Measurements from ENCODE around the gene DET1. TPM values are rescaled to one million over a fixed set of nuclear protein-coding genes. Genes with fewer than 3 reads are reported as not detected.

Gene DET1
- total and polyA plus RNA-seq, 11 donors = 3.2 to 12.4 (median 7.2) TPM

DNA sequence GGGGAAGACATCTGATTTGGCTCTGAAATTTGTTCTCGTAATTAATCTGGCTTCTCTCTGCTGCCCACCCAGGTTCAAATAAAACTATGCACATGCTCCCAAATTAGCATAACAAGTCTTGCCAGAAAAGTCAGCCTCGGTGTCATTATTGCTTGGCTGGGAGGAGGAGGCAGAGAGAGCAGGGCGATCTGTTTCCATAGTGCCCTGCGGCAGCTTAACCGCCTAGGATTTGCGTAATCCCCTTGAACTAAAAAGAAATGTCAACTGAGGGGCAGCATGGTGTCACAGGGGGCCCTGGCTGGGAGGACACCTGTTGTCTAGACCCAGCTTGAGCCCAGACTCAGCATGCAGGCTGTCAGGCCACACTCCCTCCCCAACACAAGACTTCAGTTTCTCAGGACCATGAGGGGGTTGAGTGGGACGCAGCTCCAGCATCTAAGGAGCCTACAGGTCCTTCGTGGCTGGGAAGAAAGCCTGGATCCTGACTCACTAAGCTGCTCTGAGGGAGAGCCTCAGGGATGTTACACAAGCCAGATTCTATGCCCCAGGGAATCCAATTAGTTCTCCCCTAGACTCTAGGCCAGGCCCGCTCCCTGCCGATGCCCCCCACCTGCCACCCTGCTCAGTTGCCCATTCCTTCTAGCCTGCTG, 61.7 kb downstream of the DET1 start:
- ATAC-seq (peak in 2 of 4 donors; percentile 6 to 21), DNase-seq (no peak)
- Histone ChIP-seq H3K36me3 (peaks cover 0 to 6% (median 2%) of the 10 kb centered on the region in 9 donors), H3K27me3 (no peaks in the 10 kb centered on the region), H3K4me3 (no peak overlapping the region), H3K27ac (no peak overlapping the region), H3K4me1 (peaks cover 0 to 6% (median 0%) of the 10 kb centered on the region in 12 donors), H3K9me3 (no peaks in the 10 kb centered on the region)
- no peak for TF ChIP-seq CTCF (IDR thresholded peaks at IDR 0.05)
- no peak for TF ChIP-seq POLR2A (IDR thresholded peaks at IDR 0.05)
- intact Hi-C loops (cut with DNase I) = loop anchor here in 2 of 10 donors (10.0 kb wide), 2 partner anchors 340 to 350 kb away; no protein-coding TSS in a partner anchor
- WGBS, 4 donors = 43 to 61% (median 52%) methylated on average over 9 to 10 of the region's 10 CpGs

DNA sequence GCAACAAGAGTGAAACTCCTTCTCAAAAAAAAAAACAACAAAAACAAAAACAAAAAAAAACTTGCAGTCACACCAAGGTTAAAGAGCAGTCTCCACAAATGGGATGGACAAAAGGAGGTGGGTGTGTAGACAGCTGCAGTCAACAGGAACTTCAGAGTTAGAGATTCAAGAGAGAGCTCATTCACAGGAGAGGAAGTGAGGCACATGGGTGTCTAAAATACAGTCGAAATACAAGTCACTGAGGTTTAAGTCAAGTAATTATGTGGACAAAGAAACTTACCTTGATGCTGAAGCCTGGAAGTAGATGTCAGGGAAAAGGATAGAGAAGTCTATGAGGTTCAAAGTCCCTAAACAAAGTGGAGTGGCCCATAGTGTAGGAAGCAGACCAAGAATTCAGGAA, 64.2 kb downstream of the DET1 start:
- WGBS, 4 donors = 48 to 58% (median 53%) methylated on average over 1 of the region's 1 CpG
- Histone ChIP-seq H3K36me3 (peaks cover 0 to 28% (median 24%) of the 10 kb centered on the region in 9 donors), H3K4me1 (peaks cover 0 to 6% (median 0%) of the 10 kb centered on the region in 12 donors), H3K27ac (no peak overlapping the region), H3K9me3 (no peaks in the 10 kb centered on the region), H3K4me3 (no peak overlapping the region), H3K27me3 (no peaks in the 10 kb centered on the region)
- ATAC-seq (no peak), DNase-seq (no peak)
- no peak for TF ChIP-seq POLR2A (IDR thresholded peaks at IDR 0.05)
- TF ChIP-seq CTCF (IDR thresholded peaks at IDR 0.05) = no peak
- intact Hi-C loops (cut with DNase I) = loop anchor here in 2 of 10 donors (10.0 kb wide), 2 partner anchors 343 to 353 kb away; no protein-coding TSS in a partner anchor

- H3K27ac ChIP-seq = no peak overlapping the region
- H3K4me1 ChIP-seq = peaks cover 0 to 9% (median 1%) of the 10 kb centered on the region in 12 donors
- DNase-seq (no peak), ATAC-seq (no peak)
- H3K36me3 ChIP-seq = peaks cover 0 to 41% (median 34%) of the 10 kb centered on the region in 9 donors
- H3K9me3 ChIP-seq = no peaks in the 10 kb centered on the region
- no peak overlapping the region for H3K4me3 ChIP-seq
- WGBS, 4 donors = 64 to 78% (median 71%) methylated on average over 7 to 8 of the region's 8 CpGs
- TF ChIP-seq CTCF (IDR thresholded peaks at IDR 0.05) = no peak
- no peak for TF ChIP-seq POLR2A (IDR thresholded peaks at IDR 0.05)
- intact Hi-C loops (cut with DNase I) = loop anchor here in 2 of 10 donors (10.0 kb wide), 2 partner anchors 344 to 354 kb away; no protein-coding TSS in a partner anchor
- no peaks in the 10 kb centered on the region for H3K27me3 ChIP-seq
These were observed 65.5 kb downstream of the DET1 start for GRCh38 chr15:88480981-88481380.

- Histone ChIP-seq H3K36me3 (peaks cover 0 to 59% (median 49%) of the 10 kb centered on the region in 9 donors), H3K27ac (peak overlapping the region in 1 of 12 donors; percentile 3), H3K9me3 (no peaks in the 10 kb centered on the region), H3K4me1 (peaks cover 0 to 9% (median 0%) of the 10 kb centered on the region in 12 donors), H3K27me3 (no peaks in the 10 kb centered on the region), H3K4me3 (no peak overlapping the region)
- DNase-seq (no peak), ATAC-seq (no peak)
- 62 to 90% (median 86%) methylated on average over 3 of the region's 3 CpGs for WGBS, 4 donors
- TF ChIP-seq POLR2A (IDR thresholded peaks at IDR 0.05) = no peak
- TF ChIP-seq CTCF (IDR thresholded peaks at IDR 0.05) = no peak
- intact Hi-C loops (cut with DNase I) = loop anchor here in 4 of 10 donors (5.0 to 10.0 kb wide), 3 partner anchors 93 to 356 kb away; no protein-coding TSS in a partner anchor
These were observed 67.3 kb downstream of the DET1 start for GRCh38 chr15:88479169-88479568.

All from heart left ventricle (tissue), 16 donors.